HG02610 (cell line): Measurements from ENCODE around the gene RNF31.
"Not testable (repeated sequence)": the region's sequence is repeated elsewhere in the genome, so short reads cannot be mapped to it uniquely, and the experiment has no call there.

Source experiments
- ATAC-seq: cut with Tn5 transposase; IDR thresholded peaks from one replicate; pipeline ENCODE4 v1.9.1; 2021; ENCODE audit warnings: mild to moderate bottlenecking, moderate library complexity; ENCODE audit not compliant: unreplicated experiment

RNF31 gene

DNA sequence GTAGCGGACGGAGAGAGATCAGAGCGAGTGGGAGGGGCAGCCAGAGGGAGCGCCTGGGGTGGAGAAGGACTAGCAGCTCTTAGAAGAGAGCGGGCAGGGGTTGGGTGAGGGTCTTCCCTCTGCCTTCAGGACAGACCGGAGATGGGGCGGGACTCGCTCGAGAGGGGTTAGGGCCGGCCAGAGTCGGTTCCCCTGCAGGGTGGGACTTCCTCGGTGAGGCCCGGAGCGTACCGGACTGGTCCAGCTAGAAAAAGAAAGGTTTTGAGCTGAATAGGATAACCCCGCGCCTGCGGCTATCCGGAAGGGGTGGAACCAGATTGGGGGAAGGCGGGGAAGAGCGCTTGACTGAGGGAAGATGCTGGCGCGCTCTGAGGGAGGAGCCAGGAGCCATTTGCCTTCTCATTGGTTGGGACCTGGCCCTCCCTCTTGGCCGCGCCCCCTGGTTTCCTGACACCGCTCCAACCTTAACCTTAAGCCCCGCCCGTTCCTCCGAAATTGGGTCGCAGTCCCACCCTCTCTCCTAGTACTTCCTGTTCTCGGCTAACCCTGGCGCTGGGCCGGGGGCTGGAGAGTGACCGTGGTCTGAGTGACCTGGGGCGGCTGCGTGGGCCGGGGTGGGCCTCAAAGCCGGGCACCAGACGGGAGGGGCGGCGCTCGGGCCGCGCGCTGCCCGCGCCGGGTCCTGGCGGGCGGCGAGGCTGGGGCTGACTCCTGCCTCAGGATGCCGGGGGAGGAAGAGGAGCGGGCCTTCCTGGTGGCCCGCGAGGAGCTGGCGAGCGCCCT, at the start of gene RNF31:
RNF31 (plus strand) TSS at position 521 of the 783 bp plus-strand sequence; CDS start at position 722, 201 bp downstream.
- peak; percentile 88 for ATAC-seq

DNA sequence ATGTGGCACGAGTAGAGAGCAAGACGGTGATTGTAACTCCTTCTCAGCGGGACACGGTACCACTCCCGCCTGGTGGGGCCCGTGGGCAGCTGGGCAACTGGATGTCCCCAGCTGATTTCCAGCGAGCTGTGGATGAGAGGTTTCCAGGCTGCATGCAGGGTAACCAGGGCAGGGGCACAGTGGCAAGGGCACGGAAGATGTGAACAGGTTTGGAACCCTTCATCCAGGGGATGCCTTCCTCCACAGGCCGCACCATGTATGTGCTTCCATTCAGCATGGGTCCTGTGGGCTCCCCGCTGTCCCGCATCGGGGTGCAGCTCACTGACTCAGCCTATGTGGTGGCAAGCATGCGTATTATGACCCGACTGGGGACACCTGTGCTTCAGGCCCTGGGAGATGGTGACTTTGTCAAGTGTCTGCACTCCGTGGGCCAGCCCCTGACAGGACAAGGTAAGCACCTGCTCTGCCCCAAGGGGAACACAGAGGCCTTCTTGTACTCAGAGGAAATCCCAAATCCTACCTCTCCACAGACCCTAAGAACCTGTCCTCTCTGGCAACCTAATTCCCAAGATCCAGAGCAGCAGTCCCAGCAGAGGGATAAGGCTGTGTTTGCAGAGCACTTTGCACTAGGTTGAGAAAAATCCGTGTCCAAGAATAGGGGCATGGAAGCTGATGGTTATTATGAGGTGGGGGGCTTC, 48.9 kb upstream of the RNF31 start:
- ATAC-seq: no peak

DNA sequence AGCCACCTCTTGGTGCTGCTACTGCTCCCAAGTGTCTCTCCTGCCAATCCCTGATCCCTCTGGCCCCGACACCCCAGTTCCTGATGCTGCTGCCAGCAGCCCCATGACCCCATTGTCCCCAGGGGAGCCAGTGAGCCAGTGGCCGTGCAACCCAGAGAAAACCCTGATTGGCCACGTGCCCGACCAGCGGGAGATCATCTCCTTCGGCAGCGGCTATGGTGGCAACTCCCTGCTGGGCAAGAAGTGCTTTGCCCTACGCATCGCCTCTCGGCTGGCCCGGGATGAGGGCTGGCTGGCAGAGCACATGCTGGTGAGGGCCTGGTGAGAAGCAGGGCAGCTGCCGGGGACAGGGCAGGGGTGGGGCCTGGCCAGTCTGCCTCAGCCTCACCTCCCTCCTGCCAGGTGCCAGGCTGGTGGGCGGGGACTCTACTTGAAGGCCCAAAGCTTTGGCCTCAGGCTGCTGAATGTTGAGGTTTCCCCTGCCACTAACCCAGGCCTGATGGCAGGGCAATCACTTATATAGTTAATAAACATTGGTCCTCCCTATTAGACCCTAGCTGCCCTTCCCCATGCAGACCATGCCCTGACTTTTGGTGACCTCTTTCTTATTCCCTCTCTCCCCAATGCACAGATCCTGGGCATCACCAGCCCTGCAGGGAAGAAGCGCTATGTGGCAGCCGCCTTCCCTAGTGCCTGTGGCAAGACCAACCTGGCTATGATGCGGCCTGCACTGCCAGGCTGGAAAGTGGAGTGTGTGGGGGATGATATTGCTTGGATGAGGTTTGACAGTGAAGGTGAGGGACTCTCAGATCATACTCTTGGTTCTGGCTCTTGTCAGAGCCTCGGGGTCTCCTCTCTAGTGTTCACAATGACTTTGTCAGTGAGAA, 48.1 kb upstream of the RNF31 start:
- ATAC-seq: no peak

DNA sequence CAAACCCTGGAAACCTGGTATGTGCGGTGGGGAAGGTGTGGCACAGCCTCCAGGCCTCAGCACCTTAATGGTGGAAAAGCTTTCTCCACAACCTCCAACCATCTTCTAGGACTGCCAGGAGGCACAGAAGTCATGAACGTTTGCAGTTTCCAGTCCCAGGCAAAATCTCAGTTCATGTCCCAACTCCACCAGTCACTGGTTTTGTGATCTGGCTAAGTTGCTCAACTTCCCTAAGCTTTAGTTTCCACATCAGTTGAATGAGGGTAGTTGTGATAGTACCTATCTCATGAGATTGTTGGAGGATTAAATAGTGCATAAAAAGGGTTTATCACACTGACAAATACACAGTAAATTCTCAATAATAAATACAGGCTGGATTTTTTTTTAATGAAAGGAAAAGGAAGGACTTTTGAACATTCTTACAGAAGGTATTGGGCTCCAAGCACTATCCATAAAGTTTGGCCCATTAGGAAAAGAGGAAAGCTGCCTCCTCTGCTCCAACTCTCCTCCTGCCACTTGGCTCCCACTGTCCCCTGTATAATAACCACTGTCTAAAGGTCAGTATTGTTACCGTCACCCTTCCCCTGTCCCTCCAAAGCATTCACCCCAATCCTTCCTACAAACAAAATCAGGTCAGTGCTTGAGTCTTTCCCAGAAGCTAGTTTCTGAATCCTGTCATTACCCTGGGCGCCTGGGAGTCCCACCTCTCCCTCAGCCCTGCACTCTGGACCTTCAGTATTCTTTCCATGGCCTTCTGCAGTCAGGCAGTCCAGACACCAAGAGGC, 46.9 kb upstream of the RNF31 start:
- no peak for ATAC-seq

DNA sequence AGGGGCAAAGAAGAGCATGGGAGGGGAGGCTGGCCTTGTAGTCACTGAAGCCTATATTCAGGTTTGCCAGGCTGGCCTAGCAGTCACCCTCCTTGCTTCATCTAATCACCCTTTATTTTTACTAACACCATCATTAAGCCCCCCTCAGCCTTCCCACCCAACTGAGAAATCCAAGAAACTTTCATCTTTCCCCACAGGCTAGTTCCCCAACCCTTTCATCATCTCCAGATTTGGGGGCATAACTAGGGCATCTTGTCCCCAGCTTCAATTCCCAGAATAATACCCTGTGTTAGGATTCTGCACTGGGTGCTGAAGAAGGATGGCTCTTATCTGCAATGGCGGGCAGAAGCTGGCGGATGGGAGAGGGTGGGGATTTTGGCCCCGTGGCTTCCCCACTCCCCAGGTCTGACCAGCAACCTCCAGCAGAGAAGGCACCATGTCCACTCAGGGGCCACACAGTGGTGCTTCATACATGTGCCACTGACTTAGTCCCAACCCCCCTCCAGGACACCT, 46.3 kb upstream of the RNF31 start:
- no peak for ATAC-seq

DNA sequence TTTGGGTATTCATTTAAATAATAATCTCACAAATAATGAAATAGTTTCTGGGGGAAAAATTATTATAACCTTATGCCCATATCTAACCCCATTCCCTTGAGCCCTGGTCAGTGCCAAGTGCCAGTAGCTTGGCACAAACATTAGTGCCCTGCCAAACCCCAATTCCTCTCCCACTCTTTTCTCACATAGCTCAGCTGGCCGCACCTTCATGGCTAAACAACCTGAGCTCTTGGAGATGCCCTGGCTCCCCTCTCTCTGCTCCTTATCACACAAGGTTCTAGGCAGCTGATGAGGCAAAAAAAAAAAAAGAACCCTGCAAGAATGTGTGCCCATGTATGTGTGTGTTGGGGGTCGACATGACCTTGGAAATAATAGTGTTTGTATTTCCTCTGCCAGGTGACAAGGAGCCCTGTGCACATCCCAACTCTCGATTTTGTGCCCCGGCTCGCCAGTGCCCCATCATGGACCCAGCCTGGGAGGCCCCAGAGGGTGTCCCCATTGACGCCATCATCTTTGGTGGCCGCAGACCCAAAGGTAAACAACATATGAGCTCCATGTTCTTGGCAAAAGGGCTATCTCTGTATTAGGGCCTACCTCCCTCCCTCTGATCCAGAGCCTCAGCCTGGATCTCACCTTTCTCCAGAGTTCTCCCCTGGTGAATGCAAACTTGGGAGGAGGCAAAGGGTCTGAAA, 44.8 kb upstream of the RNF31 start:
- ATAC-seq: no peak

DNA sequence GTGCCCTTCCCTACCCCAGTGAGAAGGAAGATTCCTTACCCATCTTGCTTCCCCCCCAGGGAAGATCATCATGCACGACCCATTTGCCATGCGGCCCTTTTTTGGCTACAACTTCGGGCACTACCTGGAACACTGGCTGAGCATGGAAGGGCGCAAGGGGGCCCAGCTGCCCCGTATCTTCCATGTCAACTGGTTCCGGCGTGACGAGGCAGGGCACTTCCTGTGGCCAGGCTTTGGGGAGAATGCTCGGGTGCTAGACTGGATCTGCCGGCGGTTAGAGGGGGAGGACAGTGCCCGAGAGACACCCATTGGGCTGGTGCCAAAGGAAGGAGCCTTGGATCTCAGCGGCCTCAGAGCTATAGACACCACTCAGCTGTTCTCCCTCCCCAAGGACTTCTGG, 43.8 kb upstream of the RNF31 start:
- ATAC-seq: no peak

DNA sequence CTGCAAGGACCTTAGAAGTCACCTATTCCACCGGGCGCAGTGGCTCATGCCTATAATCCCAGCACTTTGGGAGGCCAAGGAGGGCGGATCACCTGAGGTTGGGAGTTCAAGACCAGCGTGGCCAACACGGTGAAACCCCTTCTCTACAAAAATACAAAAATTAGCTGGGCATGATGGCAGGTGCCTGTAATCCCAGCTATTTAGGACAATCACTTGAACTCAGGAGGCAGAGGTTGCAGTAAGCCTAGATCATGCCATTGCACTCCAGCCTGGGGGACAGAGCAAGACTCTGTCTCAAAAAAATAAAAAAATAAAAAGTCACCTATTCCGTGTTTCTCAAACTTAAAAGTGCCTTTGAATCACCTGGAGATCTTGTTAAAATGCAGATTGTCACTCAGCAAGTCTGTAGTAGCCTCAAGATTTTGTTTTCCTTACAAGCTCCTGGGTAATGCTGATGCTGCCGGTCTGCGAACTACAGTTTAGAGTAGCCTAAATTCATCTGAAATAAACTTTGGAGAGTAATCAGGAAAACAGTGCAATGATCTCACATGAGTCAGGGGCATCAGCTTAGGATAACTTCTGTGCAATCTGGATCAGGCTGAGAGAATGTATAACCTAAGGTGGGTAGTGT, 41.6 kb upstream of the RNF31 start:
- ATAC-seq: not testable (repeated sequence)

DNA sequence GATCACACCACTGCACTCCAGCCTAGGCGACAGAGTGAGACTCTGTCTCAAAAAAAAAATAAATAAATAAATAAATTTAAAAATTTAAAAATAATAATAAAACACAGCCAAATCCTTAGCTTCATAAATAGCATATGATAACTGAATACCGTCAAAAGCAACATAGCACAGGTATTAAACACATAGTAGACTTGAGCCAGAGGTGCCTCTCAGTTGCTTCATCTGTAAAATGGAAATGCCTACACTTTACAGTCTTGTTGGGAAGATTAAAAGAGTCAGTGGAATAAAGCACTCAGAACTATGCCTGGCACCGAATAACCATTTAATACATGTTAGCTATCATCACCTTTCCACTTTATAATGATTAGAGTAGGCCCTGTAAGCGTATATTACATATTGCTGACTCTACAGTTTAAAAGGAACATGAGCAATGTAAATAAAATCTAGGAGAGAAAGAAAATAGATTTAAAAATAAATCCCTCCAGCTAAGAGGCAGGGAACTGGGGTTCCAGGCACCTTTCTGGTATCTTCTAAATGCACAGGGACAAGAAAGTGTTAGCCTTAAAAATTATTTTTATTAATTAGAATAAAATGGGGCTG, 40.5 kb upstream of the RNF31 start:
- ATAC-seq: no peak

DNA sequence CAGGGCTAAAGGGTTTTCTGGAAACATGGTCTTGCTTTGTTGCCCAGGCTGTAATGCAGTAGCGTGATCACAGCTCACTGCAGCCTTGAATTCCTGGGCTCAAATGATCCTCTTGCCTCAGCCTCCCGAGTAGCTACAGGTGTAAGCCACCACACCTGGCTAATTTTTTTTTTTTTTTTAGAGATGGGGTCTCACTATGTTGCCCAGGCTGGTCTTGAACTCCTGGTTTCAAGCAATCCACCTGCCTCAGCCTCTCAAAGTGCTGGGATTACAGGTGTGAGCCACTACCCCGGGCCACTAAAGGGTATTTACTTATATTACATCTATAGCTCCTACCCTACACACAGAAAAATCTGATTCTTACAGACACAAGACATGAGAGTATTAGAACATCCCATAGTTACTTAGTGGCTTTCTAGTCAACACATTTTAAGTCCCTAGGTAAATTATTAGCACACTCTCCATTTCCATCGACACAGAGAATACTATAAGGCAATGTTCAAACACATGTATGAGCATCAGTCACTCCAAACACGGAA, 38.9 kb upstream of the RNF31 start:
- no peak for ATAC-seq

DNA sequence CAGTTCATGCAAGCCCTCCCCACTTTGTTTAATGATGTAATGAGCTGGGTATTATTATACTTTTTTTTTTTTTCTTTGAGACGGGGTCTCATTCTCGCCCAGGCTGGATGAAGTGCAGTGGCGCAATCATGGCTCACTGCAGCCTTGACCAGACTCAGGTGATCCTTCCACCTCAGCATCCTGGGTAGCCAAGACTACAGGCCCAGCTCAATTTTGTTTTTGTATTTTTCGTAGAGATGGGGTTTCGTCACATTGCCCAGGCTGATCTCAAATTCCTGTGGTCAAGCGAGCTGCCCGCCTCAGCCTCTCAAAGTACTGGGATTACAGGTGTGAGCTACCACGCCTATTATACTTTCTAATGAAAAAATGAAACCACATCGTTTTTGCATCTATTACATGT, 37.2 kb upstream of the RNF31 start:
- no peak for ATAC-seq

DNA sequence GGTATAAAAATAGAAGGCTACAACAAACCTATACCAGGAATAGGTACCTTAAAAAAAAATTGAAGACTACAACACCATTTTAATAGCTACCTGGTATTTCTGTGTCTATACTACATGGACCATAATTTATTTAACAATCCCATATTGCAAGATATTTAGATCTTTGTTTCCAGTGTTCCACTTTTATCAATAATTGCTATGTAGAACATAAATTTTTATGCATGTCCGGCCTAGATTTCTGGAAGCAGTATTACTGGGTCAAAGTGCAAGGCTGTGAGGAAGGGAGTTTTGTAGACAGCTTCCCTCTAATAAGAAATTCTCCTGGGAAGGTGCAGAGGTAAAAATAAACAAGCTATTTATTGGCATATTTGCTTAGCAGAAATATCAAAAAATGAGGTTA, 36.8 kb upstream of the RNF31 start:
- no peak for ATAC-seq

DNA sequence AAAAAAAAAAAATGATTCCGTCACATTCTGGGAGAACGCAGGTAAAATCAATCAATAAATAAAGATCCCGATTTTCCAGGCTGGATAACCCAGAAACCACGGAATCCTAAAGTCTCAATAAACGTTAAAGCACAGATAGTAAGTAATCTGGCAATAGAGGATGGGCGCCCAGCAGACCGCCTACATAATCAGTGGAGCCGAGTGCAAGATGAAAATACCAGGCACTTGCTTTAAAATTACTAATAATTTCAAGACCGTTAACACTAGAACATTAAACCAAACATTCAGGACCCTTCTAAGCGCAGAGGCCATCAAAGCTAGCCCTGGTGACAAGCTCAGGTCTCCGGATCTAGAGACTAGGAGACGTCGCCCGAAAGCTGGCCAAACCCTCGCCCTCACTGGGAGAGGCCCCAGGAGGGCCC, 33.9 kb upstream of the RNF31 start:
- ATAC-seq: no peak

DNA sequence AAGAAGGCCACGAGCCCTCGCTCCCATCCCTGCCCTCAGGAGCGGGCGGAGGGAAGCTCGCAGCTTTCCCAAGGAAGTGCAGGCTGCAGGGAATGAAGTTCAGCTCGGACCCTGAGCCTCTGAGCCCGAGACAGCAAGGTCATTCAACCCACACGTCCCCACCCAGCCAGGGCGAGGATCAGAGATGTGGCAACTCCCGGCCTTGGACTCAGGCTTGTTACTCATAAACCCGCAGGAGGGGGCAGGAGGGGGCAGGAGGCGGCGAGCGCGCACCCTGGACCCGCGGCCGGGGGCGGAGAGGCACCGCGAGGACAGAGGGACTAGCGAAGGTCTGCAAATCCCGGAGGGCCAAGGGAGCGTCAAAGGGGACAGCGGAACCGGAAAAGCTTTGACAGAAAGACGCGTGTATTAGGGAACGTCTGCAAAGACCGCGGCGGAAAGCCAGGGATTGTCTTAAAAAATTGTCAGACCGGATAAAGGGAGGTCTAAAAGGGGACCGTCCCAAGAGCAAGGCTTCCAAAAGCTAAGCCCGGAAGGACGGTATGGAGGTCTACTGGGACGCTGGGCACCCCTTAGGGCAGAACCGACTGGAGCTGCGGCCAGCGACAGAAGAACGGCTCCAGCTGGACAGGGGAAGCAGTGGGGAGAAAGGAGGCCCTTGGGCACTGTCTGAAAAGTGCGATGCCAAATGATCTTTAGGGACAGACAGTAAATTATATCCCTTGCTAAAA, 33.3 kb upstream of the RNF31 start:
- ATAC-seq: peak; percentile 21

DNA sequence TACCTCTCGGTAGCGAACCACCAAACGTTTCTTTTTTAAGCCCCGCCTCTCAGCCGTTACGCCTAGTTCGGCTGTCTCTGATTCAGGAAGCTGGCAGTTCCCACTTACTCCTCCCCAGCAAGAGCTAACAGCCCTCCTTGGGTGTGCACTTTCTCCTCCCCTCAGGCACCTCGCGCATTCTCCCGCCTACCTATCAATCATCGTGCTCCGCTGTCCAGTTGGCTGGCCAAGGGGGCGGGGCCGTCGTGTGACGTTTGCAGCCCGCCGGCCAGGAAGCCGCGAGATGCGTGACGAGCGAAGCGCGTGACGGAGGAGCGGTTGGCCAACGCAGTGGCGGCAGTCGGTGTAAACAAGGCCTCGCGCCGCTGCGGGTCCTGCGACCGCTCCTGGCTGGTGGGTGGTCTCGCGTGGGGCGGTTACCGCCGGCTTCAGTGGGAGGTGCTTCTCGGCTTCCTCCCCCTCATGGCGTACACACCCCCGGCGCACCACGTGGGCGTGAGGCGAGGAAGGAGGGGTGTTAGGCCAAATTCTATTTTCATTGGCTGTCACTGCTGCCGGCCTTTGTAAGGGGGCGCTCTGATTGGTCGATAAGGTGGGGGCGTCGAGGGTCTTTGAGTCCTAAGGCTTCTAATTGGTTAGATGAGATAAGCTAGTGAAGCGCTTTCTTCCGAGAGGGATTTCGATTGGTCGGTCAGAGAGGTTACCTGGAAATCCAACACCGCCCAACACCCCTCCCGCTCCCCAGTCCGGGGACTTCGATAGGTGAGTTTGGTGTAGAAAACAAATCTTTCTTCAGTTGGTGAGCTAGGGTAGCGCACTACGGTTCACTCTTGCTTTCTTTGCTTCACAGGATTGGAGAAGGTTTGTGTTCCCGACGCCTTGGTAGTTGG, 32.5 kb upstream of the RNF31 start, which contains the start of the genes DCAF11 and NRL:
DCAF11 (plus strand) TSS at position 246 of the 890 bp plus-strand sequence. CDS start 818 bp downstream, outside the sequence.
NRL (minus strand) TSS at position 418 of the 890 bp plus-strand sequence. CDS start 32,101 bp downstream, outside the sequence.
- ATAC-seq: peak; percentile 87

DNA sequence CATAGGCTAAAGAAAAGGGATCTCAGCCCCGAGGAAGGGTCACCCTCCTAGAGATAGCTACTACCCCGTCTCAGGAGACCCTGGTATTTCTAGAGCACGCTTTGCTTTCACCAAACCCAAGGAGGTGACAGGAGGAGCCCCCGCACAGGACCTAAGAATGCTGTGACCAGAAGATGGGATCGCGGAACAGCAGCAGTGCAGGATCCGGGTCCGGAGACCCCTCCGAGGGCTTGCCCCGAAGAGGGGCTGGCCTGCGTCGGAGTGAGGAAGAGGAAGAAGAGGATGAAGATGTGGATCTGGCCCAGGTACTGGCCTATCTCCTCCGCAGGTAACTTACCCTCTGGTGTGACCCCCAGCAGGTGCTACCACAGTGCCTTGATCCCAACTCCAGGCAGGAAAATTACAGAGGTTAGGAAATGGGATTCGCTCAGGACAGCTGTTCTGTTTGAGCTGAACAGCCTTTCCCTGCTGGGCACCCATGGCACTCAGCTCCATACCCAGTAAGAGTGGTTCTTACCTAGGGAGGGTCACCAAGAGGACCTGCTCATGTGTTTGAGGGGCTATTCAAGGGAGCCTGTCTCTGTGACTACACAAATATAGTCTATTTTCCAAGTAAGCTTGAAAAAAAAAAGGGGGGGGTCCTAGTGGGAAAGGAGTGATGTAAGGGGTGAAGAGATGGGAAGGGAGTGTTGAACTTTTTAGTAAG, 31.7 kb upstream of the RNF31 start:
- no peak for ATAC-seq
